ENCODE measurements around the gene C3orf52.

DNA sequence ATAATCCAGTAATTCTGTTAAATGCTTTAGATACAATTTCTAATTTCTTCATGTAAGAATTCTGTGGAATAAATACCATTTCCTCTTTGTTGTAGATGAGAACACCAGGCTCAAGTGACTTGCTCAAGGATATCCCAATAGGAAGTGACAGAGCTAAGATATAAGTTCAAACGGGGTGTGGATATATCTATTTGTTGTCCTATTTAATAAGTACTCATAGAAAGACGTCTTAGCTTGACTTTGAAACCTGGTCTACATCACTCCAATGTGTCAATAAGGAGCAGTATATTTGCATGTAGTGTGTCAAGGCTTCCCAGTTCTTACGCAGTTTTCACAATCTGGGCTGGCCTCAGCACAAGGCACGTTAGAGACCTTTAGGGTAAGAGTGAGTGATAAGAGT is 51.6 kb downstream of the C3orf52 start:
- TF ChIP-seq, protein P1, sequence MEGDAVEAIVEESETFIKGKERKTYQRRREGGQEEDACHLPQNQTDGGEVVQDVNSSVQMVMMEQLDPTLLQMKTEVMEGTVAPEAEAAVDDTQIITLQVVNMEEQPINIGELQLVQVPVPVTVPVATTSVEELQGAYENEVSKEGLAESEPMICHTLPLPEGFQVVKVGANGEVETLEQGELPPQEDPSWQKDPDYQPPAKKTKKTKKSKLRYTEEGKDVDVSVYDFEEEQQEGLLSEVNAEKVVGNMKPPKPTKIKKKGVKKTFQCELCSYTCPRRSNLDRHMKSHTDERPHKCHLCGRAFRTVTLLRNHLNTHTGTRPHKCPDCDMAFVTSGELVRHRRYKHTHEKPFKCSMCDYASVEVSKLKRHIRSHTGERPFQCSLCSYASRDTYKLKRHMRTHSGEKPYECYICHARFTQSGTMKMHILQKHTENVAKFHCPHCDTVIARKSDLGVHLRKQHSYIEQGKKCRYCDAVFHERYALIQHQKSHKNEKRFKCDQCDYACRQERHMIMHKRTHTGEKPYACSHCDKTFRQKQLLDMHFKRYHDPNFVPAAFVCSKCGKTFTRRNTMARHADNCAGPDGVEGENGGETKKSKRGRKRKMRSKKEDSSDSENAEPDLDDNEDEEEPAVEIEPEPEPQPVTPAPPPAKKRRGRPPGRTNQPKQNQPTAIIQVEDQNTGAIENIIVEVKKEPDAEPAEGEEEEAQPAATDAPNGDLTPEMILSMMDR (IDR thresholded peaks at IDR 0.05): no peak
- no peak for TF ChIP-seq POLR2A (IDR thresholded peaks at IDR 0.05)
